Kidney (tissue), 14 donors: Measurements from ENCODE around the gene HMCES. TPM values are rescaled to one million over a fixed set of nuclear protein-coding genes. Genes with fewer than 3 reads are reported as not detected.

Source experiments
- DNase-seq, 5 donors: peaks; one replicate each; pipeline ENCODE4 v3.0.0-alpha.2; 2013 to 2020
- FAIRE-seq: peaks from 2 replicates; lab custom pipeline; 2012; peaks lifted over from hg19 to GRCh38; lab: Jason Lieb, UNC
- H3K27ac ChIP-seq, 2 donors: one replicate each; pipeline ENCODE4 v1.7.0; 2013; ENCODE audit warnings: low read depth in 2 of 2, low read length in 2 of 2, inconsistent platforms in 1 of 2
- H3K27me3 ChIP-seq: one replicate; pipeline ENCODE4 v1.7.1; 2013; ENCODE audit warnings: low read length, inconsistent platforms; ENCODE audit not compliant: control insufficient read depth, insufficient read depth
- H3K36me3 ChIP-seq, 3 donors: one replicate each; pipeline versions ENCODE4 v1.7.0 to v1.7.1; 2013; ENCODE audit warnings: low read length in 3 of 3, control low read depth in 1 of 3, inconsistent platforms in 1 of 3; ENCODE audit not compliant: insufficient read depth in 3 of 3, control insufficient read depth in 2 of 3
- H3K4me1 ChIP-seq, 3 donors: one replicate each; pipeline versions ENCODE4 v1.7.0 to v1.7.1; 2013; ENCODE audit warnings: low read length in 3 of 3, inconsistent platforms in 1 of 3, low read depth in 1 of 3; ENCODE audit not compliant: control insufficient read depth in 2 of 3, insufficient read depth in 2 of 3
- H3K4me3 ChIP-seq, 3 donors: one replicate each; pipeline versions ENCODE4 v1.7.0 to v1.8.1; 2013; ENCODE audit warnings: low read length in 3 of 3, control low read depth in 1 of 3, inconsistent platforms in 1 of 3
- H3K9ac ChIP-seq, 3 donors: one replicate each; pipeline versions ENCODE4 v1.7.0 to v1.7.1; 2013; ENCODE audit warnings: low read length in 3 of 3, control low read depth in 1 of 3, inconsistent platforms in 1 of 3
- H3K9me3 ChIP-seq, 3 donors: one replicate each; pipeline versions ENCODE4 v1.7.0 to v1.7.1; 2013; ENCODE audit warnings: low read length in 3 of 3, control low read depth in 1 of 3, inconsistent platforms in 1 of 3; ENCODE audit not compliant: control insufficient read depth in 2 of 3, insufficient read depth in 1 of 3
- CTCF ChIP-seq: IDR thresholded peaks from 3 replicates; pipeline ENCODE4 v1.5.1; 2012; ENCODE audit warnings: mild to moderate bottlenecking, moderate library complexity, borderline replicate concordance; ENCODE audit not compliant: insufficient read depth; ENCODE audit errors: extremely low read depth
- intact Hi-C: fragments of 100-400 bp; cut with DNase I; formaldehyde crosslinking; loops from one replicate; pipeline ENCODE4 v1.11.1; 2022
- polyA plus RNA-seq: library from polyadenylated mRNA; stranded (reverse); fragments of 350-450 nt; fragmentation: Illumina TruSeq; extraction: RNeasy Lipid Tissue Mini Kit (QIAGEN cat#74804); gene quantifications from one replicate; pipeline ENCODE4 v1.2.3, GENCODE V29; 2014; ENCODE audit warnings: low read depth, low replicate concordance; ENCODE audit not compliant: insufficient read depth
- total RNA-seq: library from RNA; stranded (reverse); fragmentation: NEBNext Ultra II Directional; extraction: Animal tissue kit (Norgen Biotek cat#: 25700); gene quantifications from one replicate; pipeline ENCODE4 v1.2.1, GENCODE V29; 2021
- donor health status: control.
- donor health status: control.
- donor health status: control.
- donor health status: control.
- donor health status: control.
- donor health status: DM: yes; HTN: yes; CAD: no.
- donor health status: Normal renal cell carcinoma (clear cell type).

HMCES gene
- total and polyA plus RNA-seq, 2 donors from 2014 or later, result 37.4 to 40.1 TPM

GRCh38 chr3:129259612-129260477 lies 18.8 kb upstream of the HMCES start:
- no peak overlapping the region for H3K27ac ChIP-seq
- H3K4me1 ChIP-seq, result no peaks in the 10 kb centered on the region
- no peak overlapping the region for H3K9ac ChIP-seq
- H3K9me3 ChIP-seq, result no peaks in the 10 kb centered on the region
- DNase-seq (no peak), FAIRE-seq (no peak)
- no peaks in the 10 kb centered on the region for H3K27me3 ChIP-seq
- H3K36me3 ChIP-seq, result peaks cover 14 to 80% (median 68%) of the 10 kb centered on the region in 3 donors
- TF ChIP-seq CTCF, result no peak
- H3K4me3 ChIP-seq, result no peak overlapping the region
- intact Hi-C loops, result no loop called here

GRCh38 chr3:129260606-129261005 lies 18.1 kb upstream of the HMCES start:
- Histone ChIP-seq H3K36me3 (peaks cover 14 to 79% (median 69%) of the 10 kb centered on the region in 3 donors), H3K9ac (no peak overlapping the region), H3K4me3 (no peak overlapping the region), H3K27me3 (no peaks in the 10 kb centered on the region), H3K27ac (no peak overlapping the region), H3K9me3 (no peaks in the 10 kb centered on the region), H3K4me1 (no peaks in the 10 kb centered on the region)
- intact Hi-C loops, result no loop called here
- TF ChIP-seq CTCF, result no peak
- DNase-seq (no peak), FAIRE-seq (no peak)

GRCh38 chr3:129261894-129262293 lies 16.8 kb upstream of the HMCES start:
- no peak for TF ChIP-seq CTCF
- Histone ChIP-seq H3K27me3 (no peaks in the 10 kb centered on the region), H3K9me3 (no peaks in the 10 kb centered on the region), H3K9ac (no peak overlapping the region), H3K27ac (no peak overlapping the region), H3K36me3 (peaks cover 10 to 72% (median 63%) of the 10 kb centered on the region in 3 donors), H3K4me3 (no peak overlapping the region), H3K4me1 (no peaks in the 10 kb centered on the region)
- intact Hi-C loops, result no loop called here
- no peak for DNase-seq
- FAIRE-seq, result no peak
